Mesothelial cell of epicardium (in vitro differentiated cells): ENCODE data around the gene IGF2. TPM values are rescaled to one million over a fixed set of nuclear protein-coding genes. Genes with fewer than 3 reads are reported as not detected.

Source experiments
- DNase-seq, 2 experiments: peaks; one replicate each; pipeline ENCODE4 v3.0.0; 2021; ENCODE audit warnings: low spot score in 2 of 2; ENCODE audit not compliant: unreplicated experiment in 2 of 2
- H3K27ac Mint-ChIP-seq: 2 replicates; pipeline ENCODE4 v1.8.0; 2021; ENCODE audit warnings: mixed read lengths
- H3K27me3 Mint-ChIP-seq: 2 replicates; pipeline ENCODE4 v1.8.0; 2021; ENCODE audit warnings: low read depth, mixed read lengths
- H3K36me3 Mint-ChIP-seq: 2 replicates; pipeline ENCODE4 v1.8.0; 2021; ENCODE audit warnings: mixed read lengths
- H3K4me1 Mint-ChIP-seq: 2 replicates; pipeline ENCODE4 v1.8.0; 2021; ENCODE audit warnings: mixed read lengths
- H3K4me3 Mint-ChIP-seq: 2 replicates; pipeline ENCODE4 v1.8.0; 2021; ENCODE audit warnings: mild to moderate bottlenecking, moderate library complexity, mixed read lengths
- H3K9me3 Mint-ChIP-seq: 2 replicates; pipeline ENCODE4 v1.8.0; 2021; ENCODE audit warnings: mixed read lengths
- CTCF ChIP-seq: fragments of 200-600 bp; sonication (generic); IDR thresholded peaks from one replicate; pipeline ENCODE4 v1.5.0; 2021; ENCODE audit warnings: antibody characterized with exemption; ENCODE audit not compliant: unreplicated experiment
- total RNA-seq: library from RNA; stranded (reverse); gene quantifications from 3 replicates; pipeline ENCODE4 v1.2.1, GENCODE V29; 2021

IGF2 gene
- total RNA-seq, 1 donor from 2014 or later: 3,009 TPM

- Mint-ChIP-seq H3K4me3 (no peak overlapping the region), H3K9me3 (peaks cover 3% of the 10 kb centered on the region), H3K27ac (no peak overlapping the region), H3K4me1 (peaks cover 15% of the 10 kb centered on the region), H3K27me3 (no peaks in the 10 kb centered on the region), H3K36me3 (no peaks in the 10 kb centered on the region)
- no peak for DNase-seq
- no peak for TF ChIP-seq CTCF
Measured at GRCh38 chr11:2095198-2095520, 44.0 kb downstream of the IGF2 start.

GRCh38 chr11:2094354-2095197 is 44.6 kb downstream of the IGF2 start:
- Mint-ChIP-seq H3K27me3 (no peaks in the 10 kb centered on the region), H3K4me1 (peaks cover 14% of the 10 kb centered on the region), H3K9me3 (peaks cover 3% of the 10 kb centered on the region), H3K27ac (no peak overlapping the region), H3K36me3 (no peaks in the 10 kb centered on the region), H3K4me3 (no peak overlapping the region)
- DNase-seq: no peak
- no peak for TF ChIP-seq CTCF

- TF ChIP-seq CTCF: no peak
- H3K4me3 Mint-ChIP-seq: no peak overlapping the region
- peaks cover 9% of the 10 kb centered on the region for H3K4me1 Mint-ChIP-seq
- no peak for DNase-seq
- H3K36me3 Mint-ChIP-seq: no peaks in the 10 kb centered on the region
- no peak overlapping the region for H3K27ac Mint-ChIP-seq
- peaks cover 3% of the 10 kb centered on the region for H3K9me3 Mint-ChIP-seq
- H3K27me3 Mint-ChIP-seq: no peaks in the 10 kb centered on the region
Measured at GRCh38 chr11:2093575-2094353, 45.4 kb downstream of the IGF2 start.

DNA sequence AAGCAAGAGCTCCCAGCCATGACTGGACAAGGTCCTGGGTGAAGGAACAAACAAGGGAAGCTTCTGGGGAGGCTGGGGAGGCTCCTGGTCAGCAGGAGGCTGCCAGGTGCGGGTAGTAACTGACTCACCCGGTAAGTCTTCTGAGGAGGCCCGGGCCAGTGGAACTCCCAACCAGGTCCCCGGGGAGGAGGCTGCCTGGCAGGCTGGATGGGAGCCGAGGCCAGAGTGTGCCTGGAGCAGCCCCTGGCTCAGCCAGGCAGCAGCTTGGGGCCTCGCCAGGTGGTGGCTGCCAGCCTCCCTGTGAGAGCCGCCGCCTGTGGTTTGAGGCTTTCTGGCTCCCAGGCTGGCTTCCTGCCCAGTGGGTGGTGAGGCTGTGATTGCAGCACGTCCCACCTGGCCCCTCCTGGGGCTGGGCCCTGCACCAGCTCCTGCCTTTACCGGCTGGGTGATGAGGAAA is 46.2 kb downstream of the IGF2 start:
- H3K27me3 Mint-ChIP-seq: no peaks in the 10 kb centered on the region
- H3K4me1 Mint-ChIP-seq: peaks cover 9% of the 10 kb centered on the region
- no peak overlapping the region for H3K27ac Mint-ChIP-seq
- no peak for TF ChIP-seq CTCF
- no peaks in the 10 kb centered on the region for H3K36me3 Mint-ChIP-seq
- H3K9me3 Mint-ChIP-seq: peaks cover 3% of the 10 kb centered on the region
- H3K4me3 Mint-ChIP-seq: no peak overlapping the region
- DNase-seq: peak in 1 of 2 experiments; percentile 27

GRCh38 chr11:2092464-2092910 is 46.7 kb downstream of the IGF2 start:
- TF ChIP-seq CTCF: no peak
- DNase-seq: peak in 1 of 2 experiments; percentile 28
- H3K4me1 Mint-ChIP-seq: peaks cover 5% of the 10 kb centered on the region
- H3K27me3 Mint-ChIP-seq: no peaks in the 10 kb centered on the region
- H3K4me3 Mint-ChIP-seq: no peak overlapping the region
- peaks cover 3% of the 10 kb centered on the region for H3K9me3 Mint-ChIP-seq
- no peak overlapping the region for H3K27ac Mint-ChIP-seq
- H3K36me3 Mint-ChIP-seq: no peaks in the 10 kb centered on the region
